HepG2 (cell line): Measurements from ENCODE around the gene PARP1. TPM values are rescaled to one million over a fixed set of nuclear protein-coding genes. Genes with fewer than 3 reads are reported as not detected.

Source experiments
- ATAC-seq: fragments of 200-7000 bp; cut with Tn5 transposase; 3 replicates; pipeline ENCODE4 v1.9.1; 2020; ENCODE audit warnings: mild to moderate bottlenecking, moderate library complexity
- BruUV-seq: library from RNA; stranded (reverse); fragments of 400-500 nt; replicated peaks from 2 replicates; lab custom pipeline; 2021; lab: Mats Ljungman, UMichigan
- CTCF ChIA-PET: fragments of 300-600 bp; formaldehyde crosslinking; extraction: SDS; loops from one replicate; lab custom pipeline; 2021; ENCODE audit warnings: low total read pairs, inconsistent platforms, low intra/inter-chr PET ratio; lab: Yijun Ruan, JAX
- POLR2A ChIA-PET: fragments of 350-600 bp; sonication (Branson Sonifier 250); formaldehyde crosslinking; loops from one replicate; lab custom pipeline; 2020; ENCODE audit warnings: antibody characterized with exemption, inconsistent platforms; lab: Yijun Ruan, JAX
- DNase-seq: peaks from one replicate; pipeline ENCODE4 v3.0.0-alpha.2; 2015; ENCODE audit warnings: low spot score
- FAIRE-seq: peaks from 3 replicates; lab custom pipeline; 2011; peaks lifted over from hg19 to GRCh38; lab: Jason Lieb, UNC
- H2AFZ ChIP-seq: one replicate; pipeline ENCODE4 v1.6.1; 2011; ENCODE audit warnings: low read length, inconsistent platforms
- H3K27ac ChIP-seq: fragments of 300-600 bp; 3 replicates; pipeline ENCODE4 v1.8.0; 2011; ENCODE audit warnings: mixed run types, mild to moderate bottlenecking, mixed read lengths, low read length, inconsistent platforms; ENCODE audit not compliant: insufficient read depth; ENCODE audit errors: extremely low read length
- H3K27me3 ChIP-seq, 2 experiments: fragments of 200-600 bp in 1 of 2; 2 replicates in 1 of 2; 3 replicates in 1 of 2; pipeline versions ENCODE4 v1.6.0 to v1.8.0; 2011; ENCODE audit warnings: low read length in 2 of 2, mild to moderate bottlenecking in 2 of 2, moderate library complexity in 2 of 2, inconsistent platforms in 1 of 2; ENCODE audit not compliant: insufficient read depth in 2 of 2, control insufficient read depth in 1 of 2
- H3K36me3 ChIP-seq, 2 experiments: fragments of 200-600 bp in 1 of 2; replicated peaks in 1 of 2; 2 replicates in 1 of 2; 3 replicates in 1 of 2; pipeline versions ENCODE4 v1.5.1 to v1.8.0; 2011; ENCODE audit warnings: low read length in 2 of 2, inconsistent platforms in 1 of 2; ENCODE audit not compliant: insufficient read depth in 2 of 2, control insufficient read depth in 1 of 2
- H3K4me1 ChIP-seq: 2 replicates; pipeline ENCODE4 v1.5.1; 2012; ENCODE audit warnings: low read length, inconsistent platforms; ENCODE audit not compliant: insufficient read depth
- H3K4me2 ChIP-seq: 2 replicates; pipeline ENCODE4 v1.6.0; 2011; ENCODE audit warnings: low read depth, low read length, inconsistent platforms
- H3K4me3 ChIP-seq, 3 experiments: fragments of 200-600 bp in 1 of 3; sonication (generic), shearing (Covaris generic) in 1 of 3; replicated peaks in 1 of 3; 2 replicates each; pipeline ENCODE4 v1.5.1; 2011 to 2016; ENCODE audit warnings: low read length in 3 of 3, inconsistent platforms in 2 of 3, low read depth in 2 of 3, mild to moderate bottlenecking in 2 of 3, control low read depth in 1 of 3, mixed read lengths in 1 of 3; ENCODE audit not compliant: insufficient read depth in 1 of 3
- H3K79me2 ChIP-seq: one replicate; pipeline ENCODE4 v1.6.1; 2011; ENCODE audit warnings: low read length, inconsistent platforms; ENCODE audit not compliant: insufficient read depth
- H3K9ac ChIP-seq: 2 replicates; pipeline ENCODE4 v1.6.0; 2011; ENCODE audit warnings: mild to moderate bottlenecking, low read depth, low read length, inconsistent platforms; ENCODE audit not compliant: insufficient read depth
- H3K9me3 ChIP-seq: 2 replicates; pipeline ENCODE4 v1.5.1; 2012; ENCODE audit warnings: mild to moderate bottlenecking, low read length
- H4K20me1 ChIP-seq: 2 replicates; pipeline ENCODE4 v1.6.0; 2011; ENCODE audit warnings: inconsistent platforms, mild to moderate bottlenecking, low read length, moderate library complexity; ENCODE audit not compliant: insufficient read depth
- GABPB1 ChIP-seq: IDR thresholded peaks from 2 replicates; pipeline ENCODE4 v1.6.1; 2016; ENCODE audit warnings: mild to moderate bottlenecking, missing genetic modification reagents, moderate library complexity, missing compliant biosample characterization
- PITX1 ChIP-seq: sonication (generic); formaldehyde crosslinking; IDR thresholded peaks from 2 replicates; pipeline ENCODE4 v1.5.1; 2020; ENCODE audit warnings: mild to moderate bottlenecking, missing genetic modification reagents
- SOX5 ChIP-seq: IDR thresholded peaks from 2 replicates; pipeline ENCODE4 v1.6.1; 2016; ENCODE audit warnings: borderline replicate concordance
- TCF7L2 ChIP-seq: IDR thresholded peaks from 2 replicates; pipeline ENCODE4 v1.6.1; 2011; ENCODE audit warnings: mild to moderate bottlenecking, low read depth, low read length, moderate library complexity
- YY1 ChIP-seq: IDR thresholded peaks from 2 replicates; pipeline ENCODE4 v1.6.1; 2011; ENCODE audit warnings: low read length, low read depth, moderate library complexity, mild to moderate bottlenecking; ENCODE audit not compliant: insufficient read depth, insufficient replicate concordance
- ZNF530 ChIP-seq: sonication (generic); formaldehyde crosslinking; IDR thresholded peaks from 2 replicates; pipeline ENCODE4 v1.5.0; 2020; ENCODE audit warnings: low read depth, mild to moderate bottlenecking, missing genetic modification reagents
- ZNF567 ChIP-seq: sonication (generic); formaldehyde crosslinking; IDR thresholded peaks from 2 replicates; pipeline ENCODE4 v1.8.1; 2023; ENCODE audit warnings: mild to moderate bottlenecking, missing genetic modification reagents, borderline replicate concordance
- ZNF841 ChIP-seq: sonication (generic); formaldehyde crosslinking; IDR thresholded peaks from 2 replicates; pipeline ENCODE4 v1.8.1; 2023; ENCODE audit warnings: missing genetic modification reagents, borderline replicate concordance
- WGBS: methylation state at CpG from one replicate; pipeline ENCODE4 v1.1.6; 2017; ENCODE audit warnings: low lambda C conversion rate; 5-methylcytosine and 5-hydroxymethylcytosine counted together
- in situ Hi-C: cut with HindIII; loops from 2 replicates; pipeline ENCODE4 v1.10.0; 2017; ENCODE audit warnings: low pct_unique_long_range_greater_than_20kb; ENCODE audit not compliant: extremely low pct_ligation_motif_present
- intact Hi-C: fragments of 100-400 bp; cut with micrococcal nuclease; formaldehyde crosslinking; loops from one replicate; pipeline ENCODE4 v1.10.0; 2022; ENCODE audit not compliant: unreplicated experiment
- polyA plus RNA-seq, 8 experiments: library from polyadenylated mRNA; depleted of rRNA in 3 of 8; stranded (reverse) in 7 of 8; unstranded in 1 of 8; fragments of >200 nt; fragmentation: Illumina TruSeq in 4 of 8; extraction: Trizol in 4 of 8; gene quantifications; 2 replicates each; pipeline versions ENCODE4 v1.2.1 to v1.2.3, GENCODE V29; 2011 to 2016; ENCODE audit warnings: low read depth in 4 of 8, missing spikeins in 1 of 8, mixed read lengths in 1 of 8; ENCODE audit not compliant: insufficient read depth in 1 of 8
- total RNA-seq, 5 experiments: library from RNA; depleted of rRNA; stranded (reverse); fragments of >200 nt; fragmentation: Illumina TruSeq; extraction: Trizol; gene quantifications; 2 replicates each; pipeline ENCODE4 v1.2.3, GENCODE V29; 2016; ENCODE audit warnings: low read depth in 1 of 5
- TF ChIP-seq, protein P1 (sequence below): sonication (generic); formaldehyde crosslinking; IDR thresholded peaks from 2 replicates; pipeline ENCODE4 v1.4.0; 2020; ENCODE audit warnings: missing genetic modification reagents, borderline replicate concordance

The PARP1 gene
- total and polyA plus RNA-seq, 2 of the 13 experiments (the other 11 are each of a cell fraction or from before 2014, with no cell fraction given), result 50.1 to 85.2 TPM

GRCh38 chr1:226362361-226362760, 45.5 kb downstream of the PARP1 start:
- WGBS, result 90% methylated on average over 6 of the region's 6 CpGs
- POLR2A ChIA-PET, result no interaction called here
- H3K27me3 ChIP-seq, result no peaks in the 10 kb centered on the region
- no TSS peak for BruUV-seq
- no peak overlapping the region for H3K9ac ChIP-seq
- no peaks in the 10 kb centered on the region for H3K4me1 ChIP-seq
- H3K9me3 ChIP-seq, result no peaks in the 10 kb centered on the region
- no peak overlapping the region for H3K4me3 ChIP-seq
- intact Hi-C loops, result no loop called here
- no peak for TF ChIP-seq ZNF567 (CRISPR knock-in tag)
- TF ChIP-seq ZNF530, result no peak
- TF ChIP-seq YY1, result no peak
- TF ChIP-seq TCF7L2, result no peak
- no peak for TF ChIP-seq SOX5 (CRISPR knock-in tag)
- no peak for TF ChIP-seq PITX1 (CRISPR knock-in tag)
- no peak for TF ChIP-seq ZNF841 (CRISPR knock-in tag)
- no peak for TF ChIP-seq GABPB1 (CRISPR knock-in tag)
- TF ChIP-seq, protein P1, sequence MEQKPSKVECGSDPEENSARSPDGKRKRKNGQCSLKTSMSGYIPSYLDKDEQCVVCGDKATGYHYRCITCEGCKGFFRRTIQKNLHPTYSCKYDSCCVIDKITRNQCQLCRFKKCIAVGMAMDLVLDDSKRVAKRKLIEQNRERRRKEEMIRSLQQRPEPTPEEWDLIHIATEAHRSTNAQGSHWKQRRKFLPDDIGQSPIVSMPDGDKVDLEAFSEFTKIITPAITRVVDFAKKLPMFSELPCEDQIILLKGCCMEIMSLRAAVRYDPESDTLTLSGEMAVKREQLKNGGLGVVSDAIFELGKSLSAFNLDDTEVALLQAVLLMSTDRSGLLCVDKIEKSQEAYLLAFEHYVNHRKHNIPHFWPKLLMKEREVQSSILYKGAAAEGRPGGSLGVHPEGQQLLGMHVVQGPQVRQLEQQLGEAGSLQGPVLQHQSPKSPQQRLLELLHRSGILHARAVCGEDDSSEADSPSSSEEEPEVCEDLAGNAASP (CRISPR knock-in tag), result no peak
- TF ChIP-seq, all 625 proteins: peak for 0
- H3K36me3 ChIP-seq, result peaks cover 28 to 70% of the 10 kb centered on the region in 2 experiments
- ATAC-seq (no peak), FAIRE-seq (no peak), DNase-seq (no peak)
- in situ Hi-C loops, result no loop called here
- no peaks in the 10 kb centered on the region for H4K20me1 ChIP-seq
- H3K4me2 ChIP-seq, result no peak overlapping the region
- CTCF ChIA-PET, result no interaction called here
- no peak overlapping the region for H3K27ac ChIP-seq
- no peaks in the 10 kb centered on the region for H3K79me2 ChIP-seq
- no peak overlapping the region for H2AFZ ChIP-seq
